Osteocyte (in vitro differentiated cells): ENCODE data around the gene TEDC1. TPM values are rescaled to one million over a fixed set of nuclear protein-coding genes. Genes with fewer than 3 reads are reported as not detected.

Experiments
- DNase-seq: peaks from one replicate; pipeline ENCODE4 v3.0.0; 2021; ENCODE audit warnings: mixed read lengths; ENCODE audit not compliant: unreplicated experiment; ENCODE audit errors: extremely low spot score
- H3K27ac Mint-ChIP-seq: one replicate; pipeline ENCODE4 v1.8.0; 2021; ENCODE audit warnings: mild to moderate bottlenecking, mixed read lengths; ENCODE audit not compliant: unreplicated experiment
- H3K27me3 Mint-ChIP-seq: one replicate; pipeline ENCODE4 v1.8.0; 2021; ENCODE audit warnings: mixed read lengths; ENCODE audit not compliant: unreplicated experiment
- H3K36me3 Mint-ChIP-seq: one replicate; pipeline ENCODE4 v1.8.0; 2021; ENCODE audit warnings: mixed read lengths; ENCODE audit not compliant: unreplicated experiment
- H3K4me1 Mint-ChIP-seq: one replicate; pipeline ENCODE4 v1.8.0; 2021; ENCODE audit warnings: mixed read lengths; ENCODE audit not compliant: unreplicated experiment
- H3K4me3 Mint-ChIP-seq: one replicate; pipeline ENCODE4 v1.8.0; 2021; ENCODE audit warnings: mild to moderate bottlenecking, moderate library complexity, mixed read lengths; ENCODE audit not compliant: unreplicated experiment
- H3K9me3 Mint-ChIP-seq: one replicate; pipeline ENCODE4 v1.8.0; 2021; ENCODE audit warnings: mixed read lengths; ENCODE audit not compliant: unreplicated experiment
- total RNA-seq: library from RNA; stranded (reverse); gene quantifications from 2 replicates; pipeline ENCODE4 v1.2.1, GENCODE V29; 2021
- TF ChIP-seq, protein P1 (sequence below): fragments of 200-600 bp; sonication (generic); IDR thresholded peaks from 2 replicates; pipeline ENCODE4 v1.5.0; 2021; ENCODE audit warnings: antibody characterized with exemption, mild to moderate bottlenecking, moderate library complexity

The TEDC1 gene
- total RNA-seq, 1 donor from 2014 or later: 11.0 TPM

DNA sequence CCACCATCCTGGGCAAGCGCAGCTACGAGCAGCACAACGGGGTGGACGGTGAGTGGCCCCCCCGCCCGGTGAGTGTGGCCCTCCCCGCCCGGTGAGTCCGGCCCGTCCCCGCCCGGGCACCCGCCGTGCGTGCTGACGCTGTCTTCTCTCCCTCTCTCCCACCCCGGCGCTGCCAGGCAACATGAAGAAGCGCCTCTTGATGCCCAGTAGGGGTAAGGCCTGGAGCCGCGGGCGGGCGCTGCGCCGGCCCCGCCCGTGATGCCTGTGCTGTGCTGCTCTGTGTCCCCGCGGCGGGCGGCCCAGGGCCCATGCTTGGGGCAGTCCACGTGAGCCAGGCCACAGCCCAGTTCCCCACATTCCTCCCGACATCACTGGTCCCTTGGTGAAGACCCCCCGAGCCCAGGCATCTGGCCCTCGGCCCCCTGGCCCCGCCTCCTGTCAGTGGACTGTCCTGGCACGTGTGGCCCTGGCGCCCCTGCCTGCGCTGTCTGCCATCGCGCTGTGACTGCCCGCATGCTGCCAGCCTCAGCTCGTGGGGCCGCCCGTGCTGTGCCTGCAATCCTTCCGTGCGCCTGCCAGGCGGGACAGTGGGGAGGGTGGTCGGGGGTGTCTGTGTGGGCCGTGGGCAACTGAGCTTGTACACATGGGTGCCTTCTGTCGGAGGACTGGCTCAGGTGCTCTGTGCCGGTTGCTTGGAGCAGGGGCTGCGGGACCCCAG, 24.4 kb upstream of the TEDC1 start:
- H3K27me3 Mint-ChIP-seq: no peaks in the 10 kb centered on the region
- H3K27ac Mint-ChIP-seq: no peak overlapping the region
- H3K9me3 Mint-ChIP-seq: no peaks in the 10 kb centered on the region
- peaks cover 4% of the 10 kb centered on the region for H3K36me3 Mint-ChIP-seq
- no peak for DNase-seq
- TF ChIP-seq, protein P1, sequence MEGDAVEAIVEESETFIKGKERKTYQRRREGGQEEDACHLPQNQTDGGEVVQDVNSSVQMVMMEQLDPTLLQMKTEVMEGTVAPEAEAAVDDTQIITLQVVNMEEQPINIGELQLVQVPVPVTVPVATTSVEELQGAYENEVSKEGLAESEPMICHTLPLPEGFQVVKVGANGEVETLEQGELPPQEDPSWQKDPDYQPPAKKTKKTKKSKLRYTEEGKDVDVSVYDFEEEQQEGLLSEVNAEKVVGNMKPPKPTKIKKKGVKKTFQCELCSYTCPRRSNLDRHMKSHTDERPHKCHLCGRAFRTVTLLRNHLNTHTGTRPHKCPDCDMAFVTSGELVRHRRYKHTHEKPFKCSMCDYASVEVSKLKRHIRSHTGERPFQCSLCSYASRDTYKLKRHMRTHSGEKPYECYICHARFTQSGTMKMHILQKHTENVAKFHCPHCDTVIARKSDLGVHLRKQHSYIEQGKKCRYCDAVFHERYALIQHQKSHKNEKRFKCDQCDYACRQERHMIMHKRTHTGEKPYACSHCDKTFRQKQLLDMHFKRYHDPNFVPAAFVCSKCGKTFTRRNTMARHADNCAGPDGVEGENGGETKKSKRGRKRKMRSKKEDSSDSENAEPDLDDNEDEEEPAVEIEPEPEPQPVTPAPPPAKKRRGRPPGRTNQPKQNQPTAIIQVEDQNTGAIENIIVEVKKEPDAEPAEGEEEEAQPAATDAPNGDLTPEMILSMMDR: no peak
- H3K4me1 Mint-ChIP-seq: peaks cover 17% of the 10 kb centered on the region
- H3K4me3 Mint-ChIP-seq: no peak overlapping the region

DNA sequence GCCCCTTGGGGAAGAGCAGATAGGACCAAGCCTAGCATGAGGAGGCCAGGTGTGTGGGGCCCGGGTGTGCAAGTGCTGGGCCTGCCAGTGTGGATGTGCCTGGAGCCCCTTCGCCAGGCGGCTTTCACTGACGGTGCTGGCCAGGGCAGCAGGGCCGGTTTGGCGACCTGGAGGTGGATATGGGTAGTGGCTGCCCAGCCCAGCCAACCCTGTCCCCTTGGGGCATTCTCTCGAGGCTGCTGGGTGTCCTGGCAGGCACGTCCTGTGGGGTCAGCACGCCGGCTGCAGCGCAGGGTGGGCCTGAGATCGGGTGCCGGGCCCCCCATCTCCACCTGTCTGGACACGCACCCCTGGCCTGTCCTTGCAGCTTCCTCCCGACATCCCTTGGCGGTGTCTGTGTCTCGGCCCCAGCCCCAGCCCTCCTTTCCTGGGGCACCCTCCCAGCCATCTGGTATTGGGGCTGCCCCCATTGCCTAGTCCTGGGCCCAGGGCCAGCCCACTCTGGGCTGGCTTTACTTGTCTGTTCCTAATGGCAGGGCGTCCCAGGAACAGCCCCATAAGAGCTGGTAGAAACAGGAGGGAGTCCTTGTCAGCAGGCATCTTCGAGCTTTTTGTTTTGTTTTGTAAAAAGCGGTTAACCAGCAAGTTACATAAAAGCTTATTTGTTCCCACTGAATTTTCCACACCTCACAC, 23.7 kb upstream of the TEDC1 start:
- no peak for DNase-seq
- no peak overlapping the region for H3K27ac Mint-ChIP-seq
- H3K4me1 Mint-ChIP-seq: peaks cover 23% of the 10 kb centered on the region
- H3K27me3 Mint-ChIP-seq: no peaks in the 10 kb centered on the region
- TF ChIP-seq, protein P1: no peak
- H3K36me3 Mint-ChIP-seq: peaks cover 3% of the 10 kb centered on the region
- H3K4me3 Mint-ChIP-seq: no peak overlapping the region
- H3K9me3 Mint-ChIP-seq: no peaks in the 10 kb centered on the region

DNA sequence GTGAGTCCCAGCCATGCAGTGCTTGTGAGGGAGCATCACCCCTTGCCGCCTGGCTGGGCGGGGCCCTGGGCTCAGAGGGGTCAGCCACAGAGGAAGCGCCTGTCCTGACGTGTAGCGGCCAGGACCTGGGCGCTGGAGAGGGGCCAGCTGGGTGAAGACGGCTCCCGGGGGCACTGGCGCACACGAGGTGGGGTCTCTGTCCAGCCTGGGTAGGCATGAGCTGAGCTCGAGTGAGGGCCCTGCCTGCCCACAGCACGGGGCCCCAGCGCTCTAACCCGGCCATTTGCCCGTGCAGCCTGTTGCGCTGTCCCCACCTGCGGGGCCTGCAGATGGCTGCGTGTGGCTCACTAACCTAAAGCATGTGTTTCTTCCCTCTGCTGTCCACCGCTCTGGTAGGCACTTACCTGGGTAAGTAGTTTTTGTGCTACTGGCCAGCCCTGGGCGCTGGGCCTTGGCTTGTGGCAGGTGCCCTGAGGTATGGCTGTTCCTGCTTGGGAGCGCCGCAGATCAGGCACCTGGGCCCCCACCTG, 23.0 kb upstream of the TEDC1 start:
- no peak for DNase-seq
- no peaks in the 10 kb centered on the region for H3K27me3 Mint-ChIP-seq
- peaks cover 29% of the 10 kb centered on the region for H3K4me1 Mint-ChIP-seq
- TF ChIP-seq, protein P1: no peak
- no peak overlapping the region for H3K4me3 Mint-ChIP-seq
- H3K36me3 Mint-ChIP-seq: peaks cover 3% of the 10 kb centered on the region
- no peaks in the 10 kb centered on the region for H3K9me3 Mint-ChIP-seq
- H3K27ac Mint-ChIP-seq: no peak overlapping the region

DNA sequence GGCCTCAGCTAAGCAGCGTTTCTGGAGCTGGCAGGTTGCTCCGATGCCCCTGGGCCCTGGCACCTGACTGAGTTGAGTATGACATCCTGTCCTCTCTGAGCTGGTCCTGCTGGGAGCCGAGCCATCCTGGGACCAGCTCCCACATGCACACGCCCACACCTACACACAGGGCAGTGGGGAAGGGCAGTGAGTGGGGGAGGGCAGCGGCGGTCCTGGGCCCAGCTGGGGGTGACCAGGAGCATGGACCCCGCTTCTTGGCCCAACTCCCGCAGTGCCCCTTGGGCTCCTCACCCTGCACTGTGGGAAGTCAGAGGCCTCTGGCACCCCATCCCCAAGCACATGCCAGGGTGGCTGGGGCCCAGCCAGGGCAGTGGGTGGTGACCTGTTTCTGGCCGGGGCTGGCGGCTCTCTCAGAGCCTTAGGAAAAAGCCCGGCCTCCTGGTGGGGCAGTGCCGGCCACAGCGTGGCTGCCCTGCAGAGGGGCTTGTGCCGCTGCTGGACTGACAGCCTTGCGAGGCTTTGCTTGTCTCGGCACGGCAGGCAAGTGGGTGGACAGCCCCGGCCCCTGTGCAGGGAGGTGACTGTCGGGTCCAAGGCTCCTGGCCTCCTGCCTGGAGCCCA, 22.3 kb upstream of the TEDC1 start:
- peaks cover 1% of the 10 kb centered on the region for H3K36me3 Mint-ChIP-seq
- H3K27me3 Mint-ChIP-seq: no peaks in the 10 kb centered on the region
- no peak overlapping the region for H3K27ac Mint-ChIP-seq
- H3K4me3 Mint-ChIP-seq: no peak overlapping the region
- no peak for DNase-seq
- H3K9me3 Mint-ChIP-seq: no peaks in the 10 kb centered on the region
- TF ChIP-seq, protein P1: no peak
- H3K4me1 Mint-ChIP-seq: peaks cover 34% of the 10 kb centered on the region
